IPS-11a (cell line): ENCODE measurements around the gene ELF4.

ENCODE experiments used
- H3K4me3 ChIP-seq: one replicate; pipeline ENCODE4 v1.5.1; 2013; ENCODE audit warnings: low read depth, low read length, control low read depth

ELF4 gene

GRCh38 chrX:130085551-130086446 is 24.5 kb downstream of the ELF4 start:
- no peak overlapping the region for H3K4me3 ChIP-seq

DNA sequence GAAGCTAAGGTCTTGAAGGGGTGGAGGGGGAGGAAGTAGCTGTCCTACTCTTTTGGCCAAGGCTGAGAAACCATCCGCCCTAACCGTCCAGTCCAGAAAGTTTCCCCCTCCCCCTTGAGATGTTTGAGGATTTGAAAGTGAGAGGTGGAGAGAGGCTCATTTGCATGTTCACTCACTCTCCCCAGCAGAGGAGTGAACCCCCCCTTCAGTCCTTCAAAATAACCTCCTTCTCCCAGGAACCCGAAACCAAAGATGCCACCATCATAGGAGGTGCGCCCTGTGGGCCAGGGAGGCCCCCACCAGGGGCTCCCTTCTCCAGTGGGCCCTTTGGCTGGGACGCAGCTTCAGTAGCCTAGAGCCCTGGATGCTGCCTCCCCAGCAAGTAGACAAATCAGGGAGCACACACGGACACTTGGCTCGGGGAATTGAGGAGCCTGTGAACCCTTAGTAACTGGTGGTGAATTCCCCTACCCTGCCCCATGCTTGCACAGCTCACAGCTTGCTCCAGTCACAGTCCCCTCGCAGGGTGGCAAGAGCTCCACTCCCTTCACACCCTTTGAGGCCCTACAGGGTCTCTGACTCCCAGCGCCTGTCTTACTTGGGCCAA is 25.6 kb downstream of the ELF4 start:
- H3K4me3 ChIP-seq, result no peak overlapping the region

DNA sequence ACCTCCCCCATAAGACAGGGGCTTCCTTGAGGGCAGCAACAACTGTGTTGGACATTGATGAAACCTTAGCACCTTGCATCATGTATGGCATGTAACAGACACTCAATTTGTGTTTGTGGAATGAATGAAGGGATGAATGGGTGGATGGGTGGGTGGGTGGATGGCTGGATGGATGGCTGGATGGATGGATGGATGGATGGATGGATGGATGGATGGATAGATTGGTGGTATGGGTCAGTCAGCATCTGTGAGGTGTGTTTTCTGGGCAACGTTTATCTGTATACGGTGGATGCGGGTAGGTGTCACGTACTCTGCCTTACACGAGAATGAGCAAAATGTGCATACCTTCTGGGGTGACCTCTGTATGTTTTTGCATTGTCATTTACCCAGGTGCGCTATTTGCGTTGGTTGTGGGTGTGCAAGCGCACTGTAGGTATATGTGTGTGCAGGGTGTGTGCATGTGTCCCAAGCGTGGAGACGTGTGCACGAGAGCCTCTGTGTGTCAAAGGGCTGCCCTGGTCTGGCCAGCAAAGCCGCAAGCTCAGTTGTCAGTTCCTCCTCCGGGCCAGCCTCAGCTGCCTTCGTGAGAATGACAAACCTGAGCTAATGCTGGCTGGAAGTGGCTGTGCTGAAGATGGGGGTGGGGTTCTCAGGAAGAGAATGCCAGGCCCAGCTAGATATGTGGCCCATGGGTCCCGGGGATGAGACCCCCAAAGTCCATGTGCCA is 26.5 kb downstream of the ELF4 start:
- no peak overlapping the region for H3K4me3 ChIP-seq

DNA sequence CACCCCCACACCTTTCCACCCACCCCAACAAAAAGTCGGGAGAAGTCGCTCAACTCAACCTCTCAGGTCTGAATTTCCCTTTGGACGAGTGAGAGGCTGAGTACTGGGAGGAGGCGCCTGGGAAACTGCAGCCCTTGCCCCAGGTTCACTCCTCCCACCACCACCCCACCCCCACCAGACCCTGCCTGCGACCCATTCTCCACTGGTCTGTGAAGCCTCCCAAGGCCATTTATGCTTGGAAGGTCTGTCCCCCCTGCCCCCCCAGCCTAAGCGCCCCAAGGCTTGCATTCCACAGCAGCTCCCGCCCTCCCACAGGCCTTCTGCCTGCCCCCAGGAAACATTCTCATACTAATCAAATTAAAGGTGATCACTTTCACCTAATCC is 27.2 kb downstream of the ELF4 start:
- H3K4me3 ChIP-seq, result no peak overlapping the region

GRCh38 chrX:130082244-130083106 is 27.8 kb downstream of the ELF4 start:
- no peak overlapping the region for H3K4me3 ChIP-seq

DNA sequence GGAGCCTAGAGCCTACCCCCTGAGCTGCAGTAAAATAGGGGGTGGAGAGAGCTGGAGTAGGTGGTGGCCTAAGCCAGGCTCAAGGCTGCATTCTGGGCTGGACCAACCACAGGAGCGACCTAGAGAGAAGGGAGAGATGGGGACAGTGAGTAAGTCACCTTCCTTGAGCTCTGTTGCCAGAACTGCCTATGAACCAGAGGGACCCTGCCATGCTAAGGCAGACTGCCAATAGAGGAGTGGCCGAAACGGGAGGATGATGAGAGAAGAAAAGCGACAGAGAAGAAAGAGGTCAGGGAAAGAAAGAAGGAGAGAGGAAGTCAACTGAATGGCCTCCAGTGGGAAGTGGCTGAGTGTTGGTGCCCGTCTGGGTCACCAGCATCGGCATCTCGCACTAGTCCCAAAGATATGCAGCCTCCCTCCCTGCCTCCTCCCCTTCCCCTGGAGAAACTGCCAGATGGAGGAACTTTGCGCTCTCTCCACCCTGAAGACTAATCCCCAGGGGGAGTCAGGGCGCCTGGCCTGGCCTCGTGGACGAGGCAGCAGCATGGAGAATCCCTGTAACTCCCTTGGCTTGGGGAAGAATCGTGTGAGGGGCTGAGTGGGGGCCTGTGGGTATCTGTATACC is 28.8 kb downstream of the ELF4 start:
- no peak overlapping the region for H3K4me3 ChIP-seq

DNA sequence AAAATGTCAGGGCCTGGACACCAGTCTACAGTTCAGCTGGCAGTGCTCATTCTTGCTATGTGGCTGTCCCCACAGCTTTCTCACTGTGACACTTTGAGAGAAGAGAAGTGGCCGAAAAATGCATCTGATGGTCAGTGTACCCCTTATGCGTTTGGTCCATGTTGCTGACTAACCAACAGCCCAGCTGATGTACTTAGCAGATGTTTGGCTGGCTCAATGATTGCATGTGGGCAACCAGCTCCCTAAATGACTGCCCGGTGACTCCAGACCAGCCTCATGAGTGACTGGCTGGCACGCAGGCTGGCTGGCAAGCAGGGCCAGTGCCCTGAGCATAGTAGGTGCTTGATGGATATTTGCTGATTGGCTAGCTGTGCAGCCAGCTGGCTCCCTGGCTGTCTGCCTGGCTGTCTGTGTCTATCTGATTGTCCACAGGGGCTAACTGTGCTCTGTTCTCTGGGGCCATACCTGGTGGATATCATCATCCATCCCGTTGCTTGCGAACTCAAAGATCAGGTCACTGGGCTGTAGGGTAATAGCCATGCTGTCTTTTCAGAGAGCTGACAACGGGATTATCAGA is 29.4 kb downstream of the ELF4 start:
- no peak overlapping the region for H3K4me3 ChIP-seq

DNA sequence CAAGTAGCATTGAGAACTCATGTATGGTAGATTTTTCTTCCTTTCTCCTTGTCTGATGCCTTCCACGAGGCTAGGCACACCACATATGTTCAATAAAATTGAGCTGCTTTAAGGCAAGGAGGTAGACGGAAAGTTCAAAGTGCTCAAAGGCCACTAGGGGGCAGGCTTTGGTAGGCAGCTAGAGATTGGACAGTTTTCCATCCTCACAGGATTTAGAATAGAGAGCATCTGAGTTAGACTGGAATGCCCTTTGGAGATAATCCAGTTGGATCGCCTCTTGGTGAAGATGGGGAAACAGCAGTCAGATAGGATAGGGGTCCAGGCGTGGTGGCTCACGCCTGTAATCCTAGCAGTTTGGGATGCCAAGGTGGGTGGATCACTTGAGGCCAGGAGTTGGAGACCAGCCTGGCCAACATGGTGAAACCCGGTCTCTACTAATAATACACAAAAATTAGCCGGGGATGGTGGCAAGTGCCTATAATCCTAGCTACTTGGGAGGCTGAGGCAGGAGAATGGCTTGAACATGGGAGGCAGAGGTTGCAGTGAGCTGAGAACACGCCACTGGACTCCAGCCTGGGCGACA is 30.4 kb downstream of the ELF4 start:
- no peak overlapping the region for H3K4me3 ChIP-seq

DNA sequence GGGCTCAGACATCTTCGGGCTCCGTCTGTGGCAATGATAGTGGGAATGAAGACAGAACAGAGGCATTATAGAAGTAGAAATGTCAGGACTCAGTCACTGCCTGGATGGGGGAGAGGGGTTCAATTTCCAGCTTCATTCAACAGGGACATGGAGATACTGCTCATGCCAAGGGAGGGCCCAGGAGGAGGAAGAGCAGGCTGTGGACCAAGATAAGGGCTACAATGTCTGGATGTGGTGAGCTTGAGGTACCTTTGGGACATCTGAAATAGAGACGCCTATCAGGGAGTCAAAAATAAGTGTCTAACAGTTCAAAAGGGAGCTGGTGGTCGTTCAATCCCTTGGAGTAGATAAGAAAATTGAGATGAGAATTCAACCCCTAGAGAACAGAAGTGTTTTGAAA is 34.5 kb downstream of the ELF4 start:
- H3K4me3 ChIP-seq, result no peak overlapping the region

DNA sequence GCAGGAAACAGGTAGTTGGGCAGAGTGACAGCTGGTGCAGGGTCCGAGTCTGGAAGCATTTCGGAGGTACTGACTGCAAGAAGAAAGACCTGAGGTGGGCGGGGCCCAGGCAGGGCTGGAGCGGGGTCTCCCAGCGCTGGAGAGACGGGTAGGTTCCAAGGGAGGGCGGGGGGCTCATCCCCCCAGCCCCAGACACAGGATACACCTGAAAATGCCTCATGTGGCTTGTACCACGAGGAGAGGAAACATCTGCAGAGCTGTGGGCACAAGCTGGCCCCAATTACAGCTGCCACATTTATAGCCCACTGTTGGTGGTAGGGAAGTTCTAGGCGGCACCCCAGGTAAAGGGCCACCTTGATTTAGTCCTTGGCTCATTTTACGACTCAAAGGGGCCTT is 38.0 kb downstream of the ELF4 start:
- H3K4me3 ChIP-seq, result no peak overlapping the region

GRCh38 chrX:130071611-130072344 is 38.5 kb downstream of the ELF4 start:
- H3K4me3 ChIP-seq, result no peak overlapping the region

- H3K4me3 ChIP-seq, result no peak overlapping the region
Observed at GRCh38 chrX:130066975-130067615, 43.2 kb downstream of the ELF4 start.

DNA sequence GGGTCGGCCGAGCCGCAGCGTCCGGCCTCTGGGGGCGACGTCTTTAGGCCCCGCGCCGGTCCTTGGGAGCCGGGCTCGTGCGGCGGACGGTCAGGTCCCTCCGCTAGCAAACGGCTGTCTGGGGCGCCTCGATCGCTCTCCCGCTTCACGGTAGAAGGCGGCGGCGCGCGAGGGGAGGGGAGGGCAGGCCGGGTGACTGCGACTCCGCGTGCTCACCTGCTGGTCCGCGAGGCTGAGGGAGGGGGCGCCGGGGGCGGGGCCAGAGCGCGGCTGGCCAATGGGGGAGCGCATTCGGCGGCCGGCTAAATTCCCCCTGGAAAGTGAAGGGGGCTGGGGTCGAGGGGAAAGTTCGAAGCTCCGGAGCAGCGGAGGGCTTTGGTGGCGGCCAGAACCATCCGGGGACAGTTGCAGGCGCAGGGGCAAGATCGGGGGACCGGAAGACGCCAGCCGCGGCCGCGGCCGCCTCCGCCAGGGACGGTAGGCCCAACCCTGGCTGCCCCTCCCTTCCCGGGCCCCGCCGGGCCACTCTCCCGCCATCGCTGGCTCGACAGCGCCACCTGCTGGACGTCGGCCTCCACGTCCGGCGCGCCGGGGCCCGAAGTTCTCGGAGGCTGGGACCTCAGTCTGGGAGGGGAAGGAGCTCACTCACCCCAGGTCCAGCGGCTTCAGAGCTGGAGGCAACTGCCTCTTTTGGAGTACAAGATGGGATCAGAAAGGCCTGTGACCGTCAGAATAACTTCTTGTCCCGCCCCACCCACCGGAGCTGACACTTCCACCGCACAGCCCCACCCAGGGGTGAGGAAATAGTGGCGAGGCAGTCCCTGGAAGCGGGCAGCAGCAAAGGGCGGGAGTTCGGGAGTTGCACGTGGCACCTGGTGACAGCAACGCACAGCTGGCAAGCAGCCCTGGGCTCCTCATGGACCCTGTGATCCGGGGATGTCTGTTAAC is 49.9 kb downstream of the ELF4 start:
- peak overlapping the region; percentile 27 for H3K4me3 ChIP-seq

DNA sequence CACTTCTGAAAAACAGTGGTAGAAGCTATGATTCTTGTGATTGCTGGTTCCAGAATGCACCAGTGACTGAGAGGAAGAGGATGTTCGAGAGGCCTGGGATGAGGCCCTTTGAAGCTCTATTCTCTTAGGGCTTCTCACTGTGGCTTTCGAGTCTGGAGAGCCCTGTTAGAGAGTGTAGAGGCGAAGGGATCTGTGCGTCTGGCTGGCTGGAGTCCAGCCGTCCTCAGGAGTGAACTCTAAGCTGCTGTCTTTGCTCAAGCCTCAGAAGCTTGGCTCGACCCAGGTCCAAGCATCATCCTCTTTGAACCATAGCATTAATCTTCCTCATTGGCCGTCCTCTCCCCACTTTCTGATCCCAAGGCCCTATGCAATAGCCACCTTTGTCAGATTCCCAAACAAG is 51.6 kb downstream of the ELF4 start:
- no peak overlapping the region for H3K4me3 ChIP-seq

DNA sequence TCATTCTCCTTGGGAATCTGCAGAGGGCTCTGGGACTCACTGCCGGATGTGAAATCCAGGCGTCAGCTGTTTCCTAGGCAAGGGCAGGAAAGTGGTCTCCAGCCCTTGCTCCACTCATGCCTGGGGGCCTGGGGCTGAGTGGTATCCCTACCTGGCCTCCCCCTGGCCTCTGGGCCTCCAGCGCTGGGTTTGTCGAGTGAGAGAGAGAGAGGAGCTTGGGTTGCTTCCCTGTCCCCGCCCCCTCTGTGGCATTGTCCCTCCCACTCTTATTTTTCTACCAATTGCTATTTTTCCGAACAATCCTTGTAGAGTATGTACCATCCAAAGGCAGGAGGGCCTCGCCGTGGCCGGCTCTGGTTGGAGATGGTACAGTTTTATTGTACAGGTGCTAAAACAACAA is 53.1 kb downstream of the ELF4 start:
- H3K4me3 ChIP-seq, result no peak overlapping the region

DNA sequence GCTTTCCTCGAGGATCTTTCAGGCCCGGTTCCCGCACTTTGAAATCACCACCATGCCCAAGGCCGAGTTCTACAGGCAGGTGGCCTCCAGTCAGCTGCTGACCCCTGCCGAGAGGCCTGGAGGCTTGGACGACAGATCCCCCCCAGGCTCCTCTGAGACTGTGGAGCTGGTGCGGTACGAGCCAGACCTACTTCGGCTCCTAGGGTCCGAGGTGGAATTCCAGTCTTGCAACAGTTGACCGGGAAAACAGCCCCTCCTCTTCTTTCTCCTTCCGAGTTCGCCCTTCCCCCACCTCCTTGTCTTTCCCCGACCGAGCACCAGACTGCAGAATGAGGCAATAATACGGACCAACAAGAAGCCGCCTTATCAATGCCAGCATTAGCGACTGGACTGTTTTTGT is 54.4 kb downstream of the ELF4 start:
- no peak overlapping the region for H3K4me3 ChIP-seq

GRCh38 chrX:130055103-130055502 is 55.2 kb downstream of the ELF4 start:
- no peak overlapping the region for H3K4me3 ChIP-seq

DNA sequence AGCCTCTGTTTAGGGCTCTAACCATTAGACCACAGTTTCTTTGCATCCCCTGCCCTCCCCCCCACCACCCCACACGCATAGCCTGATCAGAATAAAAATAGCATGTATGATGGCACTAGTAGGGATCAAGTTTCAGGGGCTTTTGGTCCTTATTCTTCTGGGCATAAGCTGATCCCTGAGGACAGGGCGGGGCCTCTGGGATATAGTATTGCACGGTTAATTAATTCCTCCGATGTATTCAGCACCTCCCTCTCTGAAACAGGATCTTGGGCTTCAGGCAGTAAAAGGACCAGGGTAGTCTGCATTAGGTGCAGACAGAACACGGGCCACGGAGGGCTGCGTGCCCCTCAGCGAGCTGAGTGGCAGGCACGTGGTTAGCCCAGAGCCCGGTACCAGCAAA is 57.1 kb downstream of the ELF4 start:
- no peak overlapping the region for H3K4me3 ChIP-seq
